ENCODE results near the gene RREB1.
A peak's percentile ranks its signal among the peaks of the same experiment; 100 is the strongest.

The RREB1 gene

GRCh38 chr6:7243179-7243981, 135.6 kb downstream of the RREB1 start:
- DNase-seq (ENCODE audit: low read depth, low spot score): no peak

- DNase-seq (ENCODE audit: low read depth, low spot score): no peak
These were observed 138.1 kb downstream of the RREB1 start for GRCh38 chr6:7245668-7246393.

GRCh38 chr6:7246401-7247178, 138.8 kb downstream of the RREB1 start:
- no peak for DNase-seq (ENCODE audit: low read depth, low spot score)

GRCh38 chr6:7247179-7247456, 139.4 kb downstream of the RREB1 start:
- no peak for DNase-seq (ENCODE audit: low read depth, low spot score)

- no peak for DNase-seq (ENCODE audit: low read depth, low spot score)
These were observed 140.1 kb downstream of the RREB1 start for GRCh38 chr6:7247828-7248227.

- DNase-seq (ENCODE audit: low read depth, low spot score): no peak
These were observed 141.6 kb downstream of the RREB1 start for GRCh38 chr6:7249391-7249790.

GRCh38 chr6:7249946-7250643, 142.3 kb downstream of the RREB1 start:
- no peak for DNase-seq (ENCODE audit: low read depth, low spot score)

GRCh38 chr6:7250812-7251211, 143.1 kb downstream of the RREB1 start:
- no peak for DNase-seq (ENCODE audit: low read depth, low spot score)

GRCh38 chr6:7251646-7252260, 144.0 kb downstream of the RREB1 start:
- no peak for DNase-seq (ENCODE audit: low read depth, low spot score)

GRCh38 chr6:7252390-7252789, 144.6 kb downstream of the RREB1 start:
- no peak for DNase-seq (ENCODE audit: low read depth, low spot score)

GRCh38 chr6:7254980-7255835, 147.4 kb downstream of the RREB1 start:
- DNase-seq (ENCODE audit: low read depth, low spot score): no peak

- DNase-seq (ENCODE audit: low read depth, low spot score): no peak
These were observed 148.2 kb downstream of the RREB1 start for GRCh38 chr6:7255918-7256317.

- DNase-seq (ENCODE audit: low read depth, low spot score): no peak
These were observed 149.0 kb downstream of the RREB1 start for GRCh38 chr6:7256785-7257184.

GRCh38 chr6:7257521-7258230, 149.9 kb downstream of the RREB1 start:
- DNase-seq (ENCODE audit: low read depth, low spot score): no peak

- no peak for DNase-seq (ENCODE audit: low read depth, low spot score)
These were observed 150.5 kb downstream of the RREB1 start for GRCh38 chr6:7258231-7258763.

- no peak for DNase-seq (ENCODE audit: low read depth, low spot score)
These were observed 152.7 kb downstream of the RREB1 start for GRCh38 chr6:7260291-7261031.

GRCh38 chr6:7261032-7261841, 153.5 kb downstream of the RREB1 start:
- peak; percentile 25 for DNase-seq (ENCODE audit: low read depth, low spot score)

GRCh38 chr6:7261852-7262461, 154.2 kb downstream of the RREB1 start:
- DNase-seq (ENCODE audit: low read depth, low spot score): no peak
